Panc1 (cell line): ENCODE measurements around the gene IRF6.

ENCODE experiments used
- CTCF ChIP-seq: fragments of 450-650 bp; IDR thresholded peaks from 2 replicates; pipeline ENCODE4 v1.5.1; 2017; ENCODE audit warnings: mild to moderate bottlenecking
- POLR2AphosphoS5 ChIP-seq: IDR thresholded peaks from 2 replicates; pipeline ENCODE4 v1.6.1; 2012; ENCODE audit warnings: mild to moderate bottlenecking, low read depth, low read length, moderate library complexity
- SIN3A ChIP-seq: IDR thresholded peaks from 2 replicates; pipeline ENCODE4 v1.6.1; 2012; ENCODE audit warnings: low read depth, mild to moderate bottlenecking, low read length, moderate library complexity, borderline replicate concordance; ENCODE audit not compliant: insufficient read depth

- TF ChIP-seq CTCF (no peak), SIN3A (no peak), POLR2AphosphoS5 (no peak)
Measured at GRCh38 chr1:209844695-209845407, 38.9 kb upstream of the IRF6 start.
